ENCODE results near the gene MIEF1.

Gene MIEF1

DNA sequence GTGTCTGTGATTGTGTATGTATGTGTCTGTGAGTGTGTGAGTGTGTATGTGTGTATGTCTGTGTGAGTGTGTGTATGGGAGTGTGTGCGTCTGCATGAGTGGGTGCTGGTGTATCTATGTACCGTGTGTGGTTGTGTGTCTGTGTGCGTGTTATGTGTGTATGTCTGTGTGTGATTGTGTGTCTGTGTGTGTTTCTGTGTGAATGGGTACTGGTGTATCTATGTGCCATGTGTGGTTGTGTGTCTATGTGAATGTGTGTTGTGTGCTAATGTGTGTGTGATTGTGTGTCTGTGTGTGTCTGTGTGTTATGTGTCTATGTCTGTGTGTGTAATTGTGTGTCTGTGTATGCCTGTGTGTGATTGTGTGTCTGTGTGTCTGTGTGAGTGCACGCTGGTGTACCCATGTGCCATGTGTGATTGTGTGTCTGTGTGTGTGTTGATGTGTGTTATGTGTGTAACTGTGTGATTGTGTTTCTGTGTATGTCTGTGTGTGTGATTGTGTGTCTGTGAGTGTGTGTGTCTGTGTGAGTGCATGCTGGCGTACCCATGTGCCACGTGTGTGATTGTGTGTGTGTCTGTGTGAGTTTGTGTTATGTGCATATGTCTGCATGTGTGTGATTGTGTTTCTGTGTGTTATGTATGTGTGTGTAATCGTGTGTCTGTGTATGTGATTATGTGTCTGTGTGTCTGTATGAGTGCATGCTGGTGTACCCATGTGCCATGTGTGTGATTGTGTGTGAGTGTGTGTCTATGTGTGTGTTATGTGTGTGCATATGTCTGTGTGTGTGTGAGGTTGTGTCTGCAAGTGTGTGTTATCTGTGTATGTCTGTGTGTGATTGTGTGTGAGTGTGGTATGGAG, 61.7 kb downstream of the MIEF1 start:
- DNase-seq, result no peak

DNA sequence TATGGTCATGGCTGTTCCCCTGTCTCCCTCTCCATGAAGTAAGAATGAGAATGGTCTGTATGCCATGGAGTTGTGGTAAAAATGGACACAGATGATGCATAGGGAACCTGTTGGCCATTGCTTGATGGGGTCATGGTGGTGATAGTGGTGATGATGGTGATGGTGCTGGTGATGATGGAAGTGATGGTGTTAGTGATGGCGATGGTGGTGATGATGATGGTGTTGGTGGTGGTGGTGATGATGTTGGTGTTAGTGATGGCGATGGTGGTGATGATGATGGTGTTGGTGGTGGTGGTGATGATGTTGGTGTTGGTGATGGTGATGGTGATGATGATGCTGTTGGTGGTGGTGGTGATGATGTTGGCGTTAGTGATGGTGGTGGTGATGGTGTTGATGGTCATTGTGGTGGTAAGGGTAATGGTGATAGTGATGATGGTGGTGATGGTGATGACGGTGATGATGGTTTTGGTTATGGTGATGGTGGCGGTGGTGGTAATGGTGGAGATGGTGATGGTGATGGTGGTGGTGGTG, 63.4 kb downstream of the MIEF1 start:
- no peak for DNase-seq

DNA sequence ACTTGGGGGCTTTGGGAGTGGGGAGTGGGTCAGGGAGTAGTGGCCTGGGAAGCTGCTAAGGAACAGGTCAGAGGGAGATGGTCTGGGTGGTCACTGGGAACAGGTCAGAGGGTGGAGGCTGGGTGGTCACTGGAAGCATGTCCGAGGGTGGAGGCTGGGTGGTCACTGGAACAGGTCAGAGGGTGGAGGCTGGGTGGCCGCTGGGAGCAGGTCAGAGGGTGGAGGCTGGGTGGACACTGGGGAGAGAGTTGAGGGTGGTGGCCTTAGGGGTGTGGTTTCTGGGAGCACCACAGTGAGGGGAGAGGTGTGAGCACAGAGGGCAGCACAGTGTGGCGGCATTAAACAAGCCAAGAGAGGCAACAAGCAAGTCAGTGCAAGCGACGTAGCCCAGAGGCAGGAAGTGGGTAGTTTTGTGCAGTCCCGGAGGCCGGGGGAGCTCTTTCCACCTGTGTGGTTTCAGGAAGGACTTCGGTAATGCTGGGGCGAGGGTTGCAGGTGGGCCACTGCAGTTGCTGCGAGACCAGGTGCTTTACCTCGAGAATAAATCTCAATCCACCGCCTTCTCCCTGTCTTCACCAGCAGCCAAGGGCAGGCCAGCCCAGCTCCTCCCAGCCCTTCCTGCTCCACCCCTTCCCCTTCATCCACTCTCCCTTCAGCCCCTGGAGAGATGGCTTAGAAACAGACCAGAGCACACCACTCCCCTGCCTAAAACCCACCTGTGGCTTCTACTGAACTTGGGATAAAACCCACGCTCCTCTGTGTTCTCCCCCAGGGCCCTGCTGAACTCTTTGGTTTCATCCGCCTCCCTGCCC, 65.3 kb downstream of the MIEF1 start:
- DNase-seq, result no peak
